KMS-11 (cell line): ENCODE results near the gene HAPSTR1.

Experiments used
- H2AFZ ChIP-seq: fragments of 200-600 bp; sonication (generic); 2 replicates; pipeline ENCODE4 v1.6.1; 2016; ENCODE audit warnings: antibody characterized with exemption, mixed run types, low read depth
- H3K27ac ChIP-seq: fragments of 200-600 bp; sonication (generic); 2 replicates; pipeline ENCODE4 v1.6.1; 2016; ENCODE audit warnings: mild to moderate bottlenecking, mixed run types
- H3K27me3 ChIP-seq: fragments of 200-600 bp; sonication (generic); 2 replicates; pipeline ENCODE4 v1.6.1; 2017; ENCODE audit warnings: mild to moderate bottlenecking, low read depth, mixed run types, moderate library complexity; ENCODE audit not compliant: insufficient read depth
- H3K36me3 ChIP-seq: fragments of 200-600 bp; sonication (generic); 2 replicates; pipeline ENCODE4 v1.6.1; 2017; ENCODE audit warnings: mild to moderate bottlenecking, mixed run types; ENCODE audit not compliant: insufficient read depth
- H3K4me1 ChIP-seq: fragments of 200-600 bp; sonication (generic); 2 replicates; pipeline ENCODE4 v1.6.1; 2016; ENCODE audit warnings: mild to moderate bottlenecking, low read depth, mixed run types; ENCODE audit not compliant: poor library complexity, severe bottlenecking
- H3K4me2 ChIP-seq: fragments of 200-600 bp; sonication (generic); 2 replicates; pipeline ENCODE4 v1.7.0; 2016; ENCODE audit warnings: mild to moderate bottlenecking, mixed run types
- H3K4me3 ChIP-seq: fragments of 200-600 bp; sonication (generic); IDR thresholded peaks from 2 replicates; pipeline ENCODE4 v1.6.1; 2017; ENCODE audit warnings: low read depth, low read length, mixed read lengths; ENCODE audit not compliant: insufficient read depth
- H3K79me2 ChIP-seq: fragments of 200-600 bp; sonication (generic); 2 replicates; pipeline ENCODE4 v1.6.1; 2016; ENCODE audit warnings: low read depth, mixed run types; ENCODE audit not compliant: insufficient read depth
- H3K9ac ChIP-seq: fragments of 200-600 bp; sonication (generic); 2 replicates; pipeline ENCODE4 v1.6.1; 2016; ENCODE audit warnings: mild to moderate bottlenecking, mixed run types
- H4K20me1 ChIP-seq: fragments of 200-600 bp; sonication (generic); 2 replicates; pipeline ENCODE4 v1.6.1; 2016; ENCODE audit warnings: mild to moderate bottlenecking, mixed run types; ENCODE audit not compliant: insufficient read depth
- TF ChIP-seq, protein P1 (sequence below): fragments of 200-600 bp; sonication (generic); conservative IDR thresholded peaks from 2 replicates; pipeline ENCODE4 v1.6.1; 2017; ENCODE audit warnings: low read depth, mild to moderate bottlenecking, antibody characterized with exemption, low read length, moderate library complexity, mixed read lengths

Gene HAPSTR1

DNA sequence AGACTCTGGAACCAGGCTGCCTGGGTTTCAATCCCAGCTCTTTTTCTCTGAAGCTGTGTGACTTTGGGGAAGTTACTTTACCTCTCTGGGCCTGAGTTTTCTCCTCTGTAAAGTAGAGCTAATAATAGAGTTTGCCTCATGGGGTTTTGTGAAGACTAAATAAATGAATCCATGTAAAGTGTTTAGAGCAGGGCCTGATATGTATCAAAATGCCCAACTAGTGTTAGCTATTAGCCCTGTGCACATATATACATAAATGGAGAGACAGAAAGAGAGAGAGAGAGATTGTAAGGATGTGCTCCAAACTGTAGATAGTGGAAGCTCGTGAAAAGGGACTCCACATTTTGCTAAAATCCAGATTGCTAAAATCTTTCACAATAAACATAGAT lies 44.8 kb upstream of the HAPSTR1 start:
- TF ChIP-seq, protein P1, sequence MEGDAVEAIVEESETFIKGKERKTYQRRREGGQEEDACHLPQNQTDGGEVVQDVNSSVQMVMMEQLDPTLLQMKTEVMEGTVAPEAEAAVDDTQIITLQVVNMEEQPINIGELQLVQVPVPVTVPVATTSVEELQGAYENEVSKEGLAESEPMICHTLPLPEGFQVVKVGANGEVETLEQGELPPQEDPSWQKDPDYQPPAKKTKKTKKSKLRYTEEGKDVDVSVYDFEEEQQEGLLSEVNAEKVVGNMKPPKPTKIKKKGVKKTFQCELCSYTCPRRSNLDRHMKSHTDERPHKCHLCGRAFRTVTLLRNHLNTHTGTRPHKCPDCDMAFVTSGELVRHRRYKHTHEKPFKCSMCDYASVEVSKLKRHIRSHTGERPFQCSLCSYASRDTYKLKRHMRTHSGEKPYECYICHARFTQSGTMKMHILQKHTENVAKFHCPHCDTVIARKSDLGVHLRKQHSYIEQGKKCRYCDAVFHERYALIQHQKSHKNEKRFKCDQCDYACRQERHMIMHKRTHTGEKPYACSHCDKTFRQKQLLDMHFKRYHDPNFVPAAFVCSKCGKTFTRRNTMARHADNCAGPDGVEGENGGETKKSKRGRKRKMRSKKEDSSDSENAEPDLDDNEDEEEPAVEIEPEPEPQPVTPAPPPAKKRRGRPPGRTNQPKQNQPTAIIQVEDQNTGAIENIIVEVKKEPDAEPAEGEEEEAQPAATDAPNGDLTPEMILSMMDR, result no peak
- H3K79me2 ChIP-seq, result no peaks in the 10 kb centered on the region
- peaks cover 27% of the 10 kb centered on the region for H3K4me1 ChIP-seq
- H3K36me3 ChIP-seq, result no peaks in the 10 kb centered on the region
- H3K27ac ChIP-seq, result no peak overlapping the region; the same call in 1 of the 2 replicates
- H2AFZ ChIP-seq, result no peak overlapping the region
- peak overlapping the region; percentile 13; the same call in 1 of the 2 replicates for H3K4me2 ChIP-seq
- H3K9ac ChIP-seq, result no peak overlapping the region
- no peaks in the 10 kb centered on the region for H3K27me3 ChIP-seq
- H4K20me1 ChIP-seq, result no peaks in the 10 kb centered on the region
- H3K4me3 ChIP-seq, result no peak overlapping the region

DNA sequence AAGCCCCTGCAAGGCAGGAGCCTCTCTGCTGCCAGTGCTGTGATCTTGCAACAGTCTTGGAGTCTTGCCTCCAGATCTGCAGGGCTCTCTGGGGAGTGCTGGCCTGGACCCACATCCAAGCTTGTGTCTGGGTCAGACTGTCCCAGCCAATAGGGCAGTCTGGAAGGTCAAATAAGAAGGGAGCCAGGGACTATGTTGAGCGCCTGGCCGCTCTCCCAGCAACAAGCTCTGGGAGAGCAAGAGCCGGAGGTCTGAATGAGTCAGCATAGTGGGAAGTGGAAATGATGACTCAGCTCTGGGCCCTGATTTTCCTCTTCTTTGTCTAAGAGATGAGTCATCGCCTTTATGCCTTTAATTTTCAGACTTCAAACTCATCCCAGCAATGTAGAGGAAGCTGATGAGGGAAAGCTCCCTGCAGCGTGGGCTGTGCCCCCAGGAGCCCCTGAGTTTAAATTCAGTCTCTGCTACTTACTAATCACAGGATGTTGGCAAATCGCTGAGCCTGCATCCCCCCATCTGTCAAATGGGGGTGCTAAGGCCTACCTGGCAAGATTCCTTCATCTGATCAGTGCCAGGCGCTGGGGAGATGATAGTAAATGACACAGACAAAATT lies 43.6 kb upstream of the HAPSTR1 start:
- H3K9ac ChIP-seq, result peak overlapping the region; percentile 36; the same call in 1 of the 2 replicates
- peak overlapping the region; percentile 55 for H3K4me2 ChIP-seq
- H3K27ac ChIP-seq, result peak overlapping the region; percentile 51
- TF ChIP-seq, protein P1, result no peak
- no peaks in the 10 kb centered on the region for H3K36me3 ChIP-seq
- no peaks in the 10 kb centered on the region for H3K27me3 ChIP-seq
- H3K4me1 ChIP-seq, result peaks cover 27% of the 10 kb centered on the region
- H2AFZ ChIP-seq, result peak overlapping the region; percentile 47
- H3K79me2 ChIP-seq, result no peaks in the 10 kb centered on the region
- no peaks in the 10 kb centered on the region for H4K20me1 ChIP-seq
- H3K4me3 ChIP-seq, result no peak overlapping the region

DNA sequence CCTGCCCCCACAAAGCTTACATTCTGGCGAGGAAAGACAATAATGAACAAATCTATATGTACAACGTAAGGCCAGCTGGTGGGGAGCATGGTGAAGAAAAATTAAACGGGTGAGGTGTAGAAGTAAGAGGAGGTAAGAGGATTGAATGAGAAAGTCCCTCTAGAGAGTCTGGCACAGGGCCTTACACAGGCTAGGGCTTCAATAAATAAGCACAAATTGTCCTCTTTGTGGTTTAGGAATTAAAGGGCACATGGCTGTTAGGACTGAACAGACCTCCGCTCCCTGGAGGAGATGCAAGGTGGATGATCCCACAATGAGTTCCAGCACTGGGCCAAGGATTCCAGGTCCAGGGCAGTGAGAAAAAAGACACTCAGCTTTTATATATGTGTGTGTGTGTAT lies 43.1 kb upstream of the HAPSTR1 start:
- no peak overlapping the region for H3K4me3 ChIP-seq
- H3K36me3 ChIP-seq, result no peaks in the 10 kb centered on the region
- TF ChIP-seq, protein P1, result no peak
- peaks cover 27% of the 10 kb centered on the region for H3K4me1 ChIP-seq
- H2AFZ ChIP-seq, result peak overlapping the region; percentile 47
- peak overlapping the region; percentile 51 for H3K27ac ChIP-seq
- no peaks in the 10 kb centered on the region for H3K27me3 ChIP-seq
- H3K9ac ChIP-seq, result peak overlapping the region; percentile 36; the same call in 1 of the 2 replicates
- H3K79me2 ChIP-seq, result no peaks in the 10 kb centered on the region
- peak overlapping the region; percentile 55 for H3K4me2 ChIP-seq
- H4K20me1 ChIP-seq, result no peaks in the 10 kb centered on the region

DNA sequence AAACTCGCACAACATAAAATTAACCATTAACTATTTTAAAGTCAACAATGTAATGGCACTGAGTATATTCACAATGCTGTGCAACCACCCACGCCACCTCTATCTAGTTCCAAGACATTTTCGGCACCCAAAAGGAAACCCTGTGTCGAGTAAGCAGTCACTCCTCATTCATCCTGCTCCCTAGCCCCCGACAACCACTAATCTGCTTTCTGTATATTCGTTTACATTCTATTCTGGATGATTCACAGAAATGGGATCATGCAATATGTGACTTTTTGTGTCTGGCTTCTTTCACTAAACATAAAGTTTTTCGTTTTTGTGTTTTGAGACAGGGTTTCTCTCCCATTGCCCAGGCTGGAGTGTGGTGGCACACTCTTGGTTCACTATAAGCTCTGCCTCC lies 42.2 kb upstream of the HAPSTR1 start:
- H3K4me1 ChIP-seq, result peaks cover 27% of the 10 kb centered on the region
- no peak overlapping the region for H3K4me3 ChIP-seq
- TF ChIP-seq, protein P1, result no peak
- H3K4me2 ChIP-seq, result no peak overlapping the region
- H3K27me3 ChIP-seq, result no peaks in the 10 kb centered on the region
- no peak overlapping the region for H3K9ac ChIP-seq
- H3K79me2 ChIP-seq, result no peaks in the 10 kb centered on the region
- no peak overlapping the region for H3K27ac ChIP-seq
- H2AFZ ChIP-seq, result no peak overlapping the region
- H4K20me1 ChIP-seq, result no peaks in the 10 kb centered on the region
- H3K36me3 ChIP-seq, result no peaks in the 10 kb centered on the region
